NCI-H226 (cell line): Measurements from ENCODE around the gene TMEM154.
A peak's percentile ranks its signal among the peaks of the same experiment; 100 is the strongest.

Experiments used
- DNase-seq: peaks from one replicate; pipeline ENCODE4 v3.0.0-alpha.2; 2015

The TMEM154 gene, protein sequence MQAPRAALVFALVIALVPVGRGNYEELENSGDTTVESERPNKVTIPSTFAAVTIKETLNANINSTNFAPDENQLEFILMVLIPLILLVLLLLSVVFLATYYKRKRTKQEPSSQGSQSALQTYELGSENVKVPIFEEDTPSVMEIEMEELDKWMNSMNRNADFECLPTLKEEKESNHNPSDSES

GRCh38 chr4:152679414-152680281 lies at the start of gene TMEM154:
Gene TMEM154, minus strand, starts transcription at chr4:152679997. Its CDS starts 64 bp downstream, at chr4:152679933.
- peak; percentile 92 for DNase-seq

- peak; percentile 68 for DNase-seq
Measured at GRCh38 chr4:152729466-152729865, 49.7 kb upstream of the TMEM154 start.

DNA sequence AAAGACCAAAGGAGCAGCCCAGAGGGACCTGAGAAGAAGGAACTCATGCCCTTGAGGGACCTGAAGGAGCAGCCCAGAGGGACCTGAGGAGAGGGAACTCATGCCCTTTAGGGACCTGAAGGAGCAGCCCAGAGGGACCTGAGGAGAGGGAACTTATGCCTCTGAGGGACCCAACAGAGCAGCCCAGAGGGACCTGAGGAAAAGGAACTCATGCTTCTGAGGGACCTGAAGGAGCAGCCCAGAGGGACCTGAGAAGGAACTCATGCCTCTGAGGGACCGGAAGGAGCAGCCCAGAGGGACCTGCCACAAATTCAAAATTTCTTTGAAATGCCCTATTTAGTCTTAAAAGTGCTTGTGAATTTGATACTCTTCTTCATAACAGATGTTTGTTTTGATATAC lies 48.5 kb upstream of the TMEM154 start:
- DNase-seq, result no peak

DNA sequence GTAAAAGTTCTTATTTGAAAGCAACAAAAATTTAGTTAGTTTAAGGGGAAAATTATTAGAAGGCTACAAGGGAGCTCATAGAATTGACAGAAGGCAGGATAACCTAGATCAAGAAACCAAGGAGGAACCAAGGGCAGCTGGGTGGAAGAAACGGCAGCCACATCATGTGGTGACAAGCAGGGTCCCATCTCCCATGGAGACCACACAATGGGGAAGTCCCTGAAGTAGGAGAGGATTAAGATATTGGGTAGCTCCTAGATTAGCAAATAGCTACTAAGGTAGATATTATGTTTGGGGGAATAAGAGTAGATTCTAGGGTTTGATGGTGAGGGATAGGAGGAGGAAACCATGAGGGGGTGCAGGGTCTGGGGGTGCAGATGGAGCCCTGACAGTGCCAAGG lies 48.0 kb upstream of the TMEM154 start:
- DNase-seq, result no peak

GRCh38 chr4:152724494-152724893 lies 44.7 kb upstream of the TMEM154 start:
- no peak for DNase-seq

DNA sequence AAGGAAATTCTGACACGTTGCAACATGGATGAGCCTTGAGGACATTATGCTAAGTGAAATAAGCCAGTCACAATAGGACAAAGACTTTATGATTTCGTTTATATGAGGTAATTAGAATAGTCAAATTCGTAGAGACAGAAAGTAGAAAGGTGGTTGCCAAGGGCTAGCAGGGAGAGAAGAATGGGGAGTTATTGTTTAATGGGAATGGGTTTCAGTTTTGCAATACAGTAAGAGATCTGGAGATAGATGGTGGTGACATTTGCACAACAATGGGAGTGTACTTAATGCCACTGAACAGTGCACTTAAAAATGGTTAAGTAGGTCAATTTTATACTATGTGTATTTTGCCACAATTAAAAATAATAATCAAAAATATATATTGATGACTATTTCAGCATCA lies 43.4 kb upstream of the TMEM154 start:
- no peak for DNase-seq

- no peak for DNase-seq
Measured at GRCh38 chr4:152719801-152720556, 40.2 kb upstream of the TMEM154 start.

- no peak for DNase-seq
Measured at GRCh38 chr4:152719291-152719690, 39.5 kb upstream of the TMEM154 start.

DNA sequence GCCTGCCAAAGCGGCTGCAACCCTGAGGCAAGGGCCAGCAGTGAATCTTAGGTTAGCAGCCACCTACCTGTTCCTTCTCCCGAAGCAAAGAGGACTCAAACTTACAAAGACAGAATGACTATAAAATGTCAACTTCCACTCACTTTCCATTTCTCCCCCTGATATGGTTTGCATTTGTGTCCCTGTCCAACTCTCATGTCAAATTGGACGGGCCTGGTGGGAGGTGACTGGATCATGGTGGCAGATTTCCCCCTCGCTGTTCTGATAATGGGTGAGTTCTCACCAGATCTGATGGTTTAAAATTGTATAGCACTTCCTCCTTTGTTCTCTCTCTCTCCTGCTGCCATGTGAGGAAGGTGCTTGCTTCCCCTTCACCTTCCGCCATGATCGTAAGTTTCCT lies 35.3 kb upstream of the TMEM154 start:
- DNase-seq, result no peak

GRCh38 chr4:152713951-152714705 lies 34.3 kb upstream of the TMEM154 start:
- DNase-seq, result no peak

DNA sequence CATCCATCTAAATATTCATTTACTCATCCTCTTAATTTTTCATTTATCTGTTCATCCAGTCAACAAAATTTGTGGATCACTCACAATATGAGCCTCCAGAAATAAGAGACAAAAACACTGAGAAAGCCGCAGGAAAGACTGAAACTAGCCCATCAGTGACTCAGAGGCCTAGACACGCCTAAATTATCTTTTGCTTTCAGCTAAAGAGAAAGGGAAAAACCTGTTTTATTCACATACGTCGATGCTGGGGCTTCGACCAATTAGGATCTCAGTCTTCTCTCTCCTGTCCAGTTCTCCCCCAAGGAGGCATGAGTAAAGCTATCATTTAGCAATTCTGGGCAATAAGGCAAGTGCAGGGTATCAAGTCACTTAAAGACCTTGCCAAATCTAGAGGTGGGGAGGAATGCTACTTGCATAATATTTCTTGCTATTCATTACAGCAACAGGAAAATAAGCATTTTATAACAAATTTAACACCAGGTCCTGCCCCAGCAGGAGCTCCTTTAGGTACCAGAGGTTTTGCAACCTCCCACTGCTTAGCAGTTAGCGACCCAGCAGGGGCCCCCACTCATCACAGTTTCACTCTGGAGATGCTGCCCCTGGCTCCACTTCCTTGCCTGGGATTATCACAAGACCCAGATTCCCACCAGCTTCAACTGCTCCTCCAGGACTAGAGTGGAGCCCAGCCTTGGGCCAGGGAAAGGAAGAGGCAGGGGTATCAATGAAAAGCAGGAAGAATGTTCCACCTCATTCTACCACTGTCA lies 30.1 kb upstream of the TMEM154 start:
- DNase-seq, result peak; percentile 85

DNA sequence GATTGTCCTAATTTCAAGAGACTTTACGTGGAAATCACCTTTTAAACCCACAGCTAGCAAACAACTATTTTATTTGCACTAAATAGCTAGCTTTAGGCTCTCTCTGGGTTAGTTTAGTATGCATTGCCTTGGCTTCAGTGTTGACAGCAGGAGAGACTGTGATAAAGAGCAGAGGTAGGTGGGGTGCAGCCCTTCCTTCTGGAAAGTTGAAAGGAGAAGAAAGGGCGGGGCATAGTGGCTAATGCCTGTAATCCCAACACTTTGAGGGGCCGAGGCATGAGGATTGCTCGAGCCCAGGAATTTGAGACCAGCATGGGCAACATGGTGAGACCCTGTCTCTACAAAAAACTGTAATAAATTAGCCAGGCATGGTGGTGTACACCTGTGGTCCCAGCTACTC lies 29.0 kb upstream of the TMEM154 start:
- DNase-seq, result no peak

DNA sequence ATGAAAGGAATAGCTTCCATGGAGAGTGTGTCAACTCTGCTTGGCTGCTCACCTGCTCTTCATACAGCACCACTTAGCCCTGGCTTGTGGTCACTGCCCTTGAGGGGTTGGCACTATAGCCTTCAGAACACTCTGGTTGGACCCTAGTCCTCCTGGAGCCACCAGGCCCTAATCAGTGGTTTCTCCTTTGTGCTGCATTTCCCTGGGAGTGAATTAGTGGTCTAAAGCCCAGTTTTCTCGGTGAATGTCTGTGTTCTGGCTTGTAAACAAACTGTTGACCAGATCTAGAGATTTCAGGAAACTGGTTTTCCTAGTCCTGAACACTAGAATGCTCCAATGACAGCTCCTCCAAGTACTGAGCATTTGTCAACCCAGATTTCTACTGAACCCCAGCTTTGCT lies 28.6 kb upstream of the TMEM154 start:
- DNase-seq, result no peak

DNA sequence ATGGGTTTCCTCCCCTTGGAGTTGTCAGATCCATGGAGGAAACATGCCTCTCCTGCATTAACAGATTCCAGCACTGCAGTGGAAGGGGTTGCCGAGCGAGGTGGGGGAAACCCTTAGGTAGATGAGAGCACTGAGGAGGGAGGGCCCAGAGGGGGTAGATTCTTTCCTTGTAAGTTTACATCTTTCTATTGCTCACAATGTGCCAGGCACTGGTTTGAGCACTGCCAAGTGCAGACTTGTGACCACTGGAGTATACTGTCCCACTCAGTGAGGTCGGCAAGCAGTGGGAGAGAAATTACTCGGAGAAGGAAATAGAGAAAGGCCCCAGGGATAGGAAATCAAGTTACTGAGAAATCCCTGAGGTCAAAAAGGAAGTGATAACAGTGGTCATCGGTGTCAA lies 27.8 kb upstream of the TMEM154 start:
- no peak for DNase-seq

- no peak for DNase-seq
Measured at GRCh38 chr4:152705903-152706302, 26.1 kb upstream of the TMEM154 start.

DNA sequence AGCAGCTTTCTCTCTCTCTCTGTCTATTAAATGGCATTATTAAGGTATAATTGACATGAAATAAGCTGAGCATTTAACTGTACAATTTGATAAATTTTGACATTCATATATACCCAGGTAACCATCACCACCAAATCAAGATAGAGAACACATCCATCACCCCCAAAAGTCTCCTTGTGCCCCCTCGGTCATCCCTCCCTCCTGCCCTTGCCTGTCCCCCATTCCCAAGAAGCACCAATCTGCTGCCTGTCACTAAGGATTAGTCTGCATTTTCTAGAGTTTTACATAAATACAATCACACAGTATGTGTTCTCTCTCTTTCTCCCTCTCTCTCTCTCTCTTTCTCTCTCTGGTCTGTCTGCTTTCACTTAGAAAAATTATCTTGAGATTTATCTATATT lies 25.0 kb upstream of the TMEM154 start:
- no peak for DNase-seq

GRCh38 chr4:152700151-152700550 lies 20.4 kb upstream of the TMEM154 start:
- peak; percentile 93 for DNase-seq

DNA sequence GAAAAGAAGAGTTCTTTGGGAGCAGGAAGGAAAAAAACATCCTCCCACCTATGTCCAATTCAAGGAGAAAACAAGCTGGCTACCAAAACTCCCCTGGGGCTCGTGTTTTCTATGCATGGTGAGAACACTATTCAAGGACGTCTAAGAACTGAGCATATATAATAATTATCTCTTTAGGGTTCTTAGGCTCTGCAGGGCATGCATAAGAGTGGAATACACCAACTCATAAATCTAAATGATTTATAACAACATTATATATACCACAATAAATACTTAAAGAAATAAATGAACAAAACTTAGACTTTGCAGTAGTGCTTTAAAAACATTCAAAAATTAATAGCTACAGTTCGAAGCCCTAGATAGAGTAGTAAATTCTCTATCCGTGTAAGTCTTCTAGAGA lies 19.5 kb upstream of the TMEM154 start:
- DNase-seq, result no peak

DNA sequence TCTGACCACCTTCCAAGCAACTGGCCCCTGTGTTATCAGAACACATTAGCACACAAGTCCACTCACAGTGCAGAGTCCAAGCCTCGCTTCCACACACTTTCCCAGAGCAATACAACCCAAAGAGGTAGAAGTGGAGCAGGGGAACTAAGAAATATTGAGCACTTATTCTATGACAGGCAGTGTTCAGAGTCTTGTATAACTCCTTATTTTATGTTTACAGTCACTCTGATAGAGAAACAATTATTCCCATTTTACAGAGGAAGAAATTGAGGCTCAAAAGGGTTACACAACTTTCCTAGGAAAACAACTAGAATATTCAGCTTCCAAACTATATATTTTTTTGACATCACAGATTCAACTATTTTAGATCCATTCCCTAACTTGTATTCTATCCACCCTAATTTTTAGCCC lies 18.3 kb upstream of the TMEM154 start:
- no peak for DNase-seq

GRCh38 chr4:152697284-152698088 lies 17.7 kb upstream of the TMEM154 start:
- no peak for DNase-seq

- DNase-seq, result no peak
Measured at GRCh38 chr4:152696764-152697261, 17.0 kb upstream of the TMEM154 start.
